Ovary (tissue), 9 donors: Measurements from ENCODE around the gene CNDP2. TPM values are rescaled to one million over a fixed set of nuclear protein-coding genes. Genes with fewer than 3 reads are reported as not detected.

Experiments used
- DNase-seq, 5 donors: peaks; one replicate each; pipeline ENCODE4 v3.0.0-alpha.2; 2019 to 2020
- H3K27ac ChIP-seq, 2 donors: fragments of 200-600 bp; one replicate each; pipeline versions ENCODE4 v1.5.1 to v1.8.0; 2019 to 2022
- H3K27me3 ChIP-seq: fragments of 200-600 bp; one replicate; pipeline ENCODE4 v1.8.0; 2022
- H3K36me3 ChIP-seq: fragments of 200-600 bp; sonication (generic); one replicate; pipeline ENCODE4 v1.5.1; 2019
- H3K4me1 ChIP-seq: one replicate; pipeline ENCODE4 v1.8.1; 2013; ENCODE audit warnings: mild to moderate bottlenecking, moderate library complexity; ENCODE audit not compliant: insufficient read depth
- H3K4me3 ChIP-seq: fragments of 200-600 bp; sonication (generic); one replicate; pipeline ENCODE4 v1.5.1; 2017
- H3K9me3 ChIP-seq, 2 donors: fragments of 200-600 bp in 1 of 2; sonication (generic) in 1 of 2; one replicate each; pipeline versions ENCODE4 v1.5.1 to v1.8.1; 2013 to 2019; ENCODE audit warnings: mild to moderate bottlenecking in 1 of 2, moderate library complexity in 1 of 2
- EP300 ChIP-seq: sonication (generic); formaldehyde crosslinking; IDR thresholded peaks from one replicate; pipeline ENCODE4 v1.6.1; 2017; ENCODE audit warnings: antibody characterized with exemption
- POLR2A ChIP-seq: fragments of 450-650 bp; IDR thresholded peaks from one replicate; pipeline ENCODE4 v1.6.1; 2017; ENCODE audit warnings: antibody characterized with exemption, mild to moderate bottlenecking, moderate library complexity
- WGBS, 3 donors: extraction: QIAGEN DNeasy Blood & Tissue Kit in 1 of 3; methylation state at CpG; one replicate each; pipeline versions ENCODE4 v1.1.5 to v1.1.7; 2013 to 2017; 5-methylcytosine and 5-hydroxymethylcytosine counted together
- intact Hi-C, 4 donors: fragments of 100-400 bp; cut with DNase I; formaldehyde crosslinking; loops; one replicate each; pipeline versions ENCODE4 v1.11.0 to v1.15.1; 2022 to 2023
- polyA plus RNA-seq, 2 donors: library from polyadenylated mRNA; stranded (reverse); fragments of 200-250 nt in 1 of 2; fragments of 350-450 nt in 1 of 2; fragmentation: Illumina TruSeq in 1 of 2; extraction: RNeasy Lipid Tissue Mini Kit (QIAGEN cat#74804) in 1 of 2; gene quantifications; one replicate each; pipeline ENCODE4 v1.2.3, GENCODE V29; 2013 to 2014
- total RNA-seq, 7 donors: library from RNA; depleted of rRNA in 2 of 7; stranded (reverse); fragments of >200 nt in 2 of 7; fragmentation: NEBNext Ultra II Directional in 3 of 7; extraction: Animal tissue kit (Norgen Biotek cat#: 25700) in 3 of 7; gene quantifications; one replicate each; pipeline versions ENCODE4 v1.1.0 to v1.2.4, GENCODE V29; 2016 to 2023
- TF ChIP-seq, protein P1 (sequence below), 3 donors: fragments of 450-650 bp in 2 of 3; fragments of 200-600 bp in 1 of 3; IDR thresholded peaks; one replicate each; pipeline versions ENCODE4 v1.5.1 to v1.8.0; 2016 to 2022; ENCODE audit warnings: antibody characterized with exemption in 3 of 3, mild to moderate bottlenecking in 1 of 3
- donor health status: DM: no; HTN: no; CAD: no; lungs with moderate emphysema.
- donor health status: DM: no; HTN: no; CAD: no.
- donor health status: Bipolar disorder and iron deficiency.
- donor health status: DM: yes; HTN: yes; CAD: no.
- donor health status: DM: no; HTN: no; CAD: no.
- donor health status: DM: yes; HTN: yes; CAD: no.

The CNDP2 gene
- total and polyA plus RNA-seq, 9 donors: 28.1 to 119 (median 91.7) TPM

GRCh38 chr18:74478880-74479279 lies 17.3 kb upstream of the CNDP2 start:
- Histone ChIP-seq H3K27ac (no peak overlapping the region), H3K4me3 (no peak overlapping the region), H3K36me3 (no peaks in the 10 kb centered on the region), H3K4me1 (no peaks in the 10 kb centered on the region), H3K27me3 (no peaks in the 10 kb centered on the region), H3K9me3 (no peaks in the 10 kb centered on the region)
- intact Hi-C loops: loop anchor here in 1 of 4 donors (10.0 kb wide), 1 partner anchor 294 kb away; no protein-coding TSS in a partner anchor
- 64 to 66% (median 66%) methylated on average over 6 of the region's 6 CpGs for WGBS, 3 donors
- no peak for DNase-seq
- TF ChIP-seq POLR2A: no peak
- TF ChIP-seq EP300: no peak

GRCh38 chr18:74479486-74480148 lies 16.5 kb upstream of the CNDP2 start:
- Histone ChIP-seq H3K27me3 (no peaks in the 10 kb centered on the region), H3K36me3 (no peaks in the 10 kb centered on the region), H3K9me3 (no peaks in the 10 kb centered on the region), H3K27ac (no peak overlapping the region), H3K4me1 (no peaks in the 10 kb centered on the region), H3K4me3 (no peak overlapping the region)
- TF ChIP-seq, protein P1, sequence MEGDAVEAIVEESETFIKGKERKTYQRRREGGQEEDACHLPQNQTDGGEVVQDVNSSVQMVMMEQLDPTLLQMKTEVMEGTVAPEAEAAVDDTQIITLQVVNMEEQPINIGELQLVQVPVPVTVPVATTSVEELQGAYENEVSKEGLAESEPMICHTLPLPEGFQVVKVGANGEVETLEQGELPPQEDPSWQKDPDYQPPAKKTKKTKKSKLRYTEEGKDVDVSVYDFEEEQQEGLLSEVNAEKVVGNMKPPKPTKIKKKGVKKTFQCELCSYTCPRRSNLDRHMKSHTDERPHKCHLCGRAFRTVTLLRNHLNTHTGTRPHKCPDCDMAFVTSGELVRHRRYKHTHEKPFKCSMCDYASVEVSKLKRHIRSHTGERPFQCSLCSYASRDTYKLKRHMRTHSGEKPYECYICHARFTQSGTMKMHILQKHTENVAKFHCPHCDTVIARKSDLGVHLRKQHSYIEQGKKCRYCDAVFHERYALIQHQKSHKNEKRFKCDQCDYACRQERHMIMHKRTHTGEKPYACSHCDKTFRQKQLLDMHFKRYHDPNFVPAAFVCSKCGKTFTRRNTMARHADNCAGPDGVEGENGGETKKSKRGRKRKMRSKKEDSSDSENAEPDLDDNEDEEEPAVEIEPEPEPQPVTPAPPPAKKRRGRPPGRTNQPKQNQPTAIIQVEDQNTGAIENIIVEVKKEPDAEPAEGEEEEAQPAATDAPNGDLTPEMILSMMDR (IDR thresholded peaks at IDR 0.05): no peak
- no peak for TF ChIP-seq EP300
- no peak for TF ChIP-seq POLR2A
- DNase-seq: no peak
- WGBS, 3 donors: 91 to 92% (median 92%) methylated on average over 16 of the region's 16 CpGs
- intact Hi-C loops: loop anchor here in 1 of 4 donors (10.0 kb wide), 1 partner anchor 295 kb away; no protein-coding TSS in a partner anchor

DNA sequence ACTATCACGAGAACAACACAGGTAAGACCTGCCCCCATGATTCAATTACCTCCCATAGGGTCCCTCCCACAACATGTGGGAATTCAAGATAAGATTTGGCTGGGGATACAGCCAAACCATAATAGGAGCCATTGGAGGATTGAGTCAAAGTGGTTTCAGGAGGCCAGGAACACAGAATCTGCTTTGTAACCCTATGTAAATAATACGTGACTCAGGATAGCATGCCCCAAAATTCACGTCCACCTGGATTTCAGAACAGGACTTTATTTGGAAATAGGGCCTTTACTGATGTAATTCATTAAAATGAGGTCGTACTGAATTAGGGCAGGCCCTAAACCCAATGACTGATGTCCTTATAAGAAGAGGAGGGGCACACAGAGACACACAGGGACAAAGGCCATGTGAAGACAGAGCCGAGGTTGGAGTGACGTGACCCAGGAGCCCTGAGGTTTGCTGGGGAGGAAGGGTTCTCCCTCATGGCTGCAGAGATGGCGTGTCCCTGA lies 16.0 kb upstream of the CNDP2 start:
- WGBS, 3 donors: 79 to 88% (median 80%) methylated on average over 7 of the region's 7 CpGs
- intact Hi-C loops: no loop called here
- no peaks in the 10 kb centered on the region for H3K36me3 ChIP-seq
- no peaks in the 10 kb centered on the region for H3K27me3 ChIP-seq
- H3K27ac ChIP-seq: no peak overlapping the region
- no peak overlapping the region for H3K4me3 ChIP-seq
- H3K9me3 ChIP-seq: no peaks in the 10 kb centered on the region
- H3K4me1 ChIP-seq: no peaks in the 10 kb centered on the region
- TF ChIP-seq EP300 (no peak), POLR2A (no peak)
- TF ChIP-seq, protein P1 (IDR thresholded peaks at IDR 0.05): no peak
- no peak for DNase-seq

DNA sequence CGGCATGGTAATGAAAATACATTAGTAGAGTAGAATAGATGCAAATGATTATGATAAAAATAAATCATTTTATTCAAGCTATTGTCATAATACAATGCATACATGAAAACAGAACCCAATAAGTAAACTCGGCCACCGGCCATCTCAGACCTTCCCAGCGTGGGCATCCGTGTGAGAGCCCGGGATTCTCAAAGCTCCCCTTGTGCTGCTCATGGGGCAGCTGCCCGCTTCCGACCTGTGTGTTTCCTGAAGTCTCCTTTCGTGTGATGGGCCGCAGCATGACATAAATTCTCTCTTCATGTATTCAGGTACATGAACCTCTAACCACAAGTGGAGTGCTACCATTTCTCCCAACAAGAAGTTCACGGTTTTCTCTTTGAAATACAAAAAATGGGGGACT lies 13.5 kb upstream of the CNDP2 start:
- Histone ChIP-seq H3K9me3 (no peaks in the 10 kb centered on the region), H3K4me3 (no peak overlapping the region), H3K36me3 (no peaks in the 10 kb centered on the region), H3K27ac (no peak overlapping the region), H3K4me1 (no peaks in the 10 kb centered on the region), H3K27me3 (no peaks in the 10 kb centered on the region)
- 87 to 91% (median 89%) methylated on average over 11 of the region's 11 CpGs for WGBS, 3 donors
- TF ChIP-seq EP300 (no peak), POLR2A (no peak)
- TF ChIP-seq, protein P1 (IDR thresholded peaks at IDR 0.05): no peak
- DNase-seq: no peak
- intact Hi-C loops: no loop called here
